ENCODE measurements around the gene BHMT.
"Not testable (repeated sequence)": the region's sequence is repeated elsewhere in the genome, so short reads cannot be mapped to it uniquely, and the experiment has no call there.

The BHMT gene

DNA sequence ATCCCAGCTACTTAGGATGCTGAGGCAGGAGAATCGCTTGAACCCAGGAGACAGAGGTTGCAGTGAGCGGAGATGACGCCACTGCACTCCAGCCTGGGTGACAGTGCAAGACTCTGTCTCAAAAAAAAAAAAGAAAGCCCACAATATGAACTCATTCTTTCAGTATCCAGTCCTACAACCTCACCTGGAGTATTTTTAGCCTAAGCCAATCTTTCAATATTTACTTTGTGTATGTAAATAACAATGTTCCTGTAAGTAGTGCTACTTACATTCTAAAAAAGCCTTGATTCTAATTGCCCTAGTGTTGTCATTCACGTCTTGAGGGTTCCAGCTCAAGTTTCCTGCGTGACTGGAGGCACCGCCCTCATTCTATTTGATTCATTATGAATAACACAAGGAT lies 62.0 kb downstream of the BHMT start:
- DNase-seq = peak; percentile 2 to 44

DNA sequence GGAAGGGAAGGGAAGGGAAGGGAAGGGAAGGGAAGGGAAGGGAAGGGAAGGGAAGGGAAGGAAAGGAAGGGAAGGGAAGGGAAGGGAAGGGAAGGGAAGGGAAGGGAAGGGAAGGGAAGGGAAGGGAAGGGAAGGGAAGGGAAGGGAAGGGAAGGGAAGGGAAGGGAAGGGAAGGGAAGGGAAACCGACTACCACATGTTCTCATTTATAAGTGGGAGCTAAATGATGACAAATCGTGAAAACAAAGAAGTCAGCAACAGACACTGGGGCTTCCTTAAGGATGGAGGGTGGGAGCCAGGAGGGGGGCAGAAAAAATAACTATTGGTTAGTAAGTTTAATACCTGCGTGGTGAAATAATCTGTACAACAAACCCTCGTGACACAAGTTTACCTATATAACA lies 68.8 kb downstream of the BHMT start:
- DNase-seq = not testable (repeated sequence)

DNA sequence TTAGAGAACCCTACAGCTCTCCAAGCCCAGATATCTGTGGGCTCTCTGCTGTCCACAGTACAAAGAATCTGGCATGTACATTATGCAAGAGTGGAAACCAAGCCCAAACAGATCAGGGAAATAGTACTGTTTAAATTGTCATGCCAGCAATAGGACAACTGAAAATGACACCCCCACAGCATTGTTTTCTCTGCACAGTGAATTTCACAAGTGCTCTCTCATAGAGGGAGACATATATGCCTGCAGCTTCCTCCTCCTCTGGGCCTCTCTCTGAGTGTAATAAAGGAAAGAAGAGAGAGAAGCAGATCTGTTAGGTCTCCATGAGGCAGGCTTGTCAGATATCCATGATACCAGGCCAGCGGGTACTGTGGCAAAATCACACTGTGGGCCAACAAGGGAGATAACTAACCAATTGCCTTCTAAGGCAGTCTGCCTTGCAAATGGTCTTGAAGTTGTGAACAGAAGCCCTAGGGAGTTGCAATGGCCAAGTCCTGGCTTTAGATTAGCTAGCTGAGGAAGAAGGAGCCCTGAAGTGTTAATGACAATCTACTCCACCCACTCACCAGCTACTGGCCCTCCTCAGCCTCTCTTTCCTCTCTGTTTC lies 69.9 kb downstream of the BHMT start:
- no peak for DNase-seq

Data from NCI-H2081 (cell line).